GM20431 (cell line): ENCODE measurements around the gene RUNDC3A.
"Not testable (repeated sequence)": the region's sequence is repeated elsewhere in the genome, so short reads cannot be mapped to it uniquely, and the experiment has no call there.

Source experiments
- in situ Hi-C: fragments of 300-500 bp; cut with MseI, MboI; formaldehyde crosslinking; loops from one replicate; pipeline ENCODE4 v1.15.0; 2020; ENCODE audit warnings: low sequenced_read_pairs; ENCODE audit not compliant: unreplicated experiment

Gene RUNDC3A

GRCh38 chr17:44353672-44354331, 45.4 kb downstream of the RUNDC3A start:
- in situ Hi-C loops, result no loop called here

GRCh38 chr17:44354582-44355561, 46.5 kb downstream of the RUNDC3A start:
- in situ Hi-C loops, result no loop called here

- in situ Hi-C loops, result no loop called here
These were observed 47.3 kb downstream of the RUNDC3A start for GRCh38 chr17:44355642-44356099.

GRCh38 chr17:44356241-44356640, 47.8 kb downstream of the RUNDC3A start:
- in situ Hi-C loops, result no loop called here

GRCh38 chr17:44358066-44358465, 49.7 kb downstream of the RUNDC3A start:
- in situ Hi-C loops, result no loop called here

GRCh38 chr17:44359006-44359405, 50.6 kb downstream of the RUNDC3A start:
- in situ Hi-C loops, result no loop called here

- in situ Hi-C loops, result no loop called here
These were observed 51.2 kb downstream of the RUNDC3A start for GRCh38 chr17:44359458-44360143.

- in situ Hi-C loops, result no loop called here
These were observed 51.7 kb downstream of the RUNDC3A start for GRCh38 chr17:44360144-44360533.

GRCh38 chr17:44360826-44361225, 52.4 kb downstream of the RUNDC3A start:
- in situ Hi-C loops, result no loop called here

GRCh38 chr17:44361292-44362260, 53.2 kb downstream of the RUNDC3A start:
- in situ Hi-C loops, result no loop called here

- in situ Hi-C loops, result no loop called here
These were observed 54.1 kb downstream of the RUNDC3A start for GRCh38 chr17:44362459-44362948.

GRCh38 chr17:44362949-44363612, 54.7 kb downstream of the RUNDC3A start:
- in situ Hi-C loops, result no loop called here

GRCh38 chr17:44363613-44364159, 55.3 kb downstream of the RUNDC3A start, which contains the start of gene FAM171A2:
FAM171A2 (minus strand) TSS chr17:44363853; CDS start chr17:44363714, 139 bp downstream.
- in situ Hi-C loops, result no loop called here

GRCh38 chr17:44365051-44365450, 56.6 kb downstream of the RUNDC3A start:
- in situ Hi-C loops, result not testable (repeated sequence)

- in situ Hi-C loops, result no loop called here
These were observed 59.0 kb downstream of the RUNDC3A start for GRCh38 chr17:44367231-44367979.
